Liver (tissue), 9 donors: ENCODE results near the gene SETD7. TPM values are rescaled to one million over a fixed set of nuclear protein-coding genes. Genes with fewer than 3 reads are reported as not detected.

ENCODE experiments used
- DNase-seq: peaks from one replicate; pipeline ENCODE4 v3.0.0-alpha.2; 2017; ENCODE audit warnings: low spot score
- H3K27ac ChIP-seq, 2 donors: one replicate each; pipeline ENCODE4 v1.7.0; 2013; ENCODE audit warnings: inconsistent platforms in 2 of 2, low read length in 2 of 2, control low read depth in 1 of 2, low read depth in 1 of 2, mild to moderate bottlenecking in 1 of 2
- H3K27me3 ChIP-seq, 4 donors: one replicate each; pipeline versions ENCODE4 v1.6.1 to v1.7.0; 2013; ENCODE audit warnings: low read length in 3 of 4, inconsistent platforms in 1 of 4, mild to moderate bottlenecking in 1 of 4, moderate library complexity in 1 of 4; ENCODE audit not compliant: control insufficient read depth in 4 of 4, insufficient read depth in 4 of 4
- H3K36me3 ChIP-seq, 4 donors: one replicate each; pipeline versions ENCODE4 v1.6.1 to v1.7.0; 2013; ENCODE audit warnings: low read length in 3 of 4, mild to moderate bottlenecking in 3 of 4, low read depth in 1 of 4, moderate library complexity in 1 of 4; ENCODE audit not compliant: control insufficient read depth in 4 of 4, insufficient read depth in 3 of 4
- H3K4me1 ChIP-seq, 4 donors: one replicate each; pipeline versions ENCODE4 v1.6.1 to v1.7.0; 2013; ENCODE audit warnings: low read length in 3 of 4, mild to moderate bottlenecking in 3 of 4, moderate library complexity in 1 of 4; ENCODE audit not compliant: control insufficient read depth in 4 of 4, insufficient read depth in 4 of 4
- H3K4me3 ChIP-seq, 3 donors: one replicate each; pipeline versions ENCODE4 v1.6.1 to v1.7.0; 2013; ENCODE audit warnings: low read length in 3 of 3, control low read depth in 1 of 3, low read depth in 1 of 3, mild to moderate bottlenecking in 1 of 3
- H3K9ac ChIP-seq, 2 donors: one replicate each; pipeline ENCODE4 v1.7.0; 2013; ENCODE audit warnings: low read length in 2 of 2, mild to moderate bottlenecking in 2 of 2, moderate library complexity in 2 of 2, control low read depth in 1 of 2, low read depth in 1 of 2
- H3K9me3 ChIP-seq, 4 donors: one replicate each; pipeline versions ENCODE4 v1.6.1 to v1.7.0; 2013; ENCODE audit warnings: low read length in 3 of 4; ENCODE audit not compliant: control insufficient read depth in 4 of 4
- EGR1 ChIP-seq, 2 donors: IDR thresholded peaks; 2 replicates each; pipeline ENCODE4 v1.6.1; 2016 to 2018; ENCODE audit warnings: antibody characterized with exemption in 2 of 2, low read depth in 2 of 2
- FOXA1 ChIP-seq: IDR thresholded peaks from 2 replicates; pipeline ENCODE4 v1.6.1; 2016; ENCODE audit warnings: antibody characterized with exemption
- FOXA2 ChIP-seq: IDR thresholded peaks from 2 replicates; pipeline ENCODE4 v1.6.1; 2016; ENCODE audit warnings: antibody characterized with exemption
- GABPA ChIP-seq, 2 donors: IDR thresholded peaks in 1 of 2; conservative IDR thresholded peaks in 1 of 2; 2 replicates each; pipeline ENCODE4 v1.6.1; 2016; ENCODE audit warnings: antibody characterized with exemption in 2 of 2, mild to moderate bottlenecking in 1 of 2, moderate library complexity in 1 of 2
- HNF4A ChIP-seq, 2 donors: conservative IDR thresholded peaks; 2 replicates each; pipeline ENCODE4 v1.6.1; 2016; ENCODE audit warnings: antibody characterized with exemption in 2 of 2, mild to moderate bottlenecking in 2 of 2
- HNF4G ChIP-seq: IDR thresholded peaks from 2 replicates; pipeline ENCODE4 v1.6.1; 2016; ENCODE audit warnings: antibody characterized with exemption
- JUND ChIP-seq, 2 donors: IDR thresholded peaks; 2 replicates each; pipeline ENCODE4 v1.6.1; 2016; ENCODE audit warnings: antibody characterized with exemption in 2 of 2
- NR2F2 ChIP-seq: IDR thresholded peaks from 2 replicates; pipeline ENCODE4 v1.6.1; 2016; ENCODE audit warnings: antibody characterized with exemption
- RAD21 ChIP-seq, 2 donors: IDR thresholded peaks; 2 replicates each; pipeline ENCODE4 v1.6.1; 2016; ENCODE audit warnings: antibody characterized with exemption in 2 of 2, mild to moderate bottlenecking in 2 of 2
- REST ChIP-seq: IDR thresholded peaks from 2 replicates; pipeline ENCODE4 v1.6.1; 2016; ENCODE audit warnings: antibody characterized with exemption, mild to moderate bottlenecking
- RXRA ChIP-seq, 2 donors: IDR thresholded peaks; 2 replicates each; pipeline ENCODE4 v1.6.1; 2017 to 2018; ENCODE audit warnings: antibody characterized with exemption in 2 of 2, mild to moderate bottlenecking in 1 of 2
- SP1 ChIP-seq: IDR thresholded peaks from 2 replicates; pipeline ENCODE4 v1.6.1; 2018; ENCODE audit warnings: antibody characterized with exemption, mild to moderate bottlenecking
- TAF1 ChIP-seq: conservative IDR thresholded peaks from 2 replicates; pipeline ENCODE4 v1.6.1; 2016; ENCODE audit warnings: antibody characterized with exemption, mild to moderate bottlenecking
- YY1 ChIP-seq: IDR thresholded peaks from 2 replicates; pipeline ENCODE4 v1.6.1; 2016; ENCODE audit warnings: antibody characterized with exemption, mild to moderate bottlenecking
- ZBTB33 ChIP-seq: IDR thresholded peaks from 2 replicates; pipeline ENCODE4 v1.6.1; 2016; ENCODE audit warnings: antibody characterized with exemption
- WGBS: extraction: QIAGEN DNeasy Blood & Tissue Kit; methylation state at CpG from one replicate; pipeline ENCODE4 v1.1.7; 2013; 5-methylcytosine and 5-hydroxymethylcytosine counted together
- polyA plus RNA-seq, 2 donors: library from polyadenylated mRNA; stranded (reverse) in 1 of 2; unstranded in 1 of 2; fragments of 200-250 nt in 1 of 2; fragments of >200 nt in 1 of 2; fragmentation: Nextera tagmentation in 1 of 2; extraction: Ambion mirVana in 1 of 2; gene quantifications; one replicate each; pipeline versions ENCODE4 v1.2.1 to v1.2.3, GENCODE V29; 2013 to 2015
- total RNA-seq, 2 donors: library from RNA; depleted of rRNA; stranded (reverse); fragments of >200 nt; gene quantifications; one replicate each; pipeline ENCODE4 v1.2.3, GENCODE V29; 2014
- TF ChIP-seq, protein P1 (sequence below): IDR thresholded peaks from 2 replicates; pipeline ENCODE4 v1.6.1; 2016; ENCODE audit warnings: antibody characterized with exemption
- TF ChIP-seq, protein P2 (sequence below): IDR thresholded peaks from 2 replicates; pipeline ENCODE4 v1.6.1; 2016; ENCODE audit warnings: antibody characterized with exemption
- TF ChIP-seq, protein P3 (sequence below): fragments of 150-350 bp; IDR thresholded peaks from 2 replicates; pipeline ENCODE4 v1.5.1; 2017; ENCODE audit warnings: improper control_type of control experiment, low read depth, low read length; ENCODE audit not compliant: missing input control
- donor health status: healthy.
- donor health status: healthy.
- donor health status: healthy.
- donor health status: healthy.
- donor health status: healthy.

SETD7 gene
- total and polyA plus RNA-seq, 4 donors, result 12.9 to 81.7 (median 18.0) TPM

DNA sequence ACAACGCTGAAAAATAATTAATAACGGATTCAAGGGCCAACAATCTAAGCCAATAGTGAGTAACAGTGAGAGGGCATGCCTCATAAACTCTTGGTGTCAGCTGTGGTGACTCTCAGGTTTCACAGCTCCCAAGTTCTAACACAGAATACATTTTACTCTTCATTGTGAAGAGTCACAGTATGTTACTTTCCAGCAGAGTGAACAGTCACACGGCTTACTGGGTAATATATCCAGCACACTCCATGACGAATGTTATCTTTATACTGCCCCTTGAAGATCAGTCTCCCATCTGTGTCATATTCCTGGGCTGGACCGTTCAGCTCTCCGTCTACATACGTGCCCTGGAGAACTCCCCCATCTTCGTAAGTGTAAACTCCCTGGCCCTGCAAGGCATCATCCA lies 23.1 kb downstream of the SETD7 start:
- H3K9ac ChIP-seq, result no peak overlapping the region
- H3K27me3 ChIP-seq, result no peaks in the 10 kb centered on the region
- H3K27ac ChIP-seq, result no peak overlapping the region
- peaks cover 0 to 11% (median 6%) of the 10 kb centered on the region in 4 donors for H3K36me3 ChIP-seq
- H3K4me1 ChIP-seq, result peaks cover 0 to 36% (median 23%) of the 10 kb centered on the region in 4 donors
- 91% methylated on average over 8 of the region's 8 CpGs for WGBS
- DNase-seq, result no peak
- no peak overlapping the region for H3K4me3 ChIP-seq
- TF ChIP-seq, protein P1, sequence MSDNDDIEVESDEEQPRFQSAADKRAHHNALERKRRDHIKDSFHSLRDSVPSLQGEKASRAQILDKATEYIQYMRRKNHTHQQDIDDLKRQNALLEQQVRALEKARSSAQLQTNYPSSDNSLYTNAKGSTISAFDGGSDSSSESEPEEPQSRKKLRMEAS, result no peak
- TF ChIP-seq TAF1 (no peak), HNF4A (conservative IDR thresholded peaks at IDR 0.05) (no peak), YY1 (no peak), ZBTB33 (no peak), SP1 (no peak)
- H3K9me3 ChIP-seq, result no peaks in the 10 kb centered on the region

DNA sequence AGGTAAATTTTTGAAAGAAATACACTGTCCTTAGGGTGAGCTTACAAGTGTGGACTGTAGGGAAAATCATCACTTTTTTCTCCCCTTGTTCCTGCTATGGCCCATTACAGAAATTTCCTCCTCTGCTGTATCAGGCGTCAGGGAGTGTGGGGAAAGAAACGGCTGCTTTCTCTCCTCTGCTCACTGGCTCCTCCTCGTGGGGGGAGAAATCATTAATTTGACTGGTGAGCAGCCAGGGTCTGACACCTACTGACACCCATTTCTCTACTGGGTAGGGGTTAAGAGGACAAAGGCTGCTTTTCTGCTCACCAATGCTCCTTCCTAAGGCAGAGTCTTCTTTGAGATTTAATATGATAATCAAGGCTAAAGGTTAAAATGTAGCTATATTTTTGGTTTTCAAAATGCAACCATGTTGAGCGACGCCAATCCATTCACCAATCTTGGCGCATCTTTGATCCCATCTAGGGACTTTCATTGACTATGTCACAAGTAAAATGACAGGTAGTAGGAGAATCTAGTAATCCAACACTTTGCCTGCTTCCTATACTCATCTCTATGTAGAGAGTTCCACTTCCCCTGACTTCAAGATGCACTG lies 25.1 kb downstream of the SETD7 start:
- 51% methylated on average over 6 of the region's 6 CpGs for WGBS
- DNase-seq, result peak; percentile 68
- H3K27me3 ChIP-seq, result no peaks in the 10 kb centered on the region
- H3K36me3 ChIP-seq, result peaks cover 0 to 14% (median 6%) of the 10 kb centered on the region in 4 donors
- H3K4me3 ChIP-seq, result no peak overlapping the region
- TF ChIP-seq TAF1, result no peak
- TF ChIP-seq, protein P2, sequence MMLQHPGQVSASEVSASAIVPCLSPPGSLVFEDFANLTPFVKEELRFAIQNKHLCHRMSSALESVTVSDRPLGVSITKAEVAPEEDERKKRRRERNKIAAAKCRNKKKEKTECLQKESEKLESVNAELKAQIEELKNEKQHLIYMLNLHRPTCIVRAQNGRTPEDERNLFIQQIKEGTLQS, result no peak
- TF ChIP-seq HNF4G, result no peak
- no peak for TF ChIP-seq FOXA2
- TF ChIP-seq NR2F2, result no peak
- no peak for TF ChIP-seq REST
- peak; percentile 31 to 56 for TF ChIP-seq HNF4A (conservative IDR thresholded peaks at IDR 0.05)
- TF ChIP-seq RAD21 (IDR thresholded peaks at IDR 0.05), result peak; percentile 82 to 88
- peak; percentile 27 for TF ChIP-seq SP1
- peak; percentile 25 for TF ChIP-seq YY1
- no peak for TF ChIP-seq JUND (IDR thresholded peaks at IDR 0.05)
- TF ChIP-seq, protein P3, sequence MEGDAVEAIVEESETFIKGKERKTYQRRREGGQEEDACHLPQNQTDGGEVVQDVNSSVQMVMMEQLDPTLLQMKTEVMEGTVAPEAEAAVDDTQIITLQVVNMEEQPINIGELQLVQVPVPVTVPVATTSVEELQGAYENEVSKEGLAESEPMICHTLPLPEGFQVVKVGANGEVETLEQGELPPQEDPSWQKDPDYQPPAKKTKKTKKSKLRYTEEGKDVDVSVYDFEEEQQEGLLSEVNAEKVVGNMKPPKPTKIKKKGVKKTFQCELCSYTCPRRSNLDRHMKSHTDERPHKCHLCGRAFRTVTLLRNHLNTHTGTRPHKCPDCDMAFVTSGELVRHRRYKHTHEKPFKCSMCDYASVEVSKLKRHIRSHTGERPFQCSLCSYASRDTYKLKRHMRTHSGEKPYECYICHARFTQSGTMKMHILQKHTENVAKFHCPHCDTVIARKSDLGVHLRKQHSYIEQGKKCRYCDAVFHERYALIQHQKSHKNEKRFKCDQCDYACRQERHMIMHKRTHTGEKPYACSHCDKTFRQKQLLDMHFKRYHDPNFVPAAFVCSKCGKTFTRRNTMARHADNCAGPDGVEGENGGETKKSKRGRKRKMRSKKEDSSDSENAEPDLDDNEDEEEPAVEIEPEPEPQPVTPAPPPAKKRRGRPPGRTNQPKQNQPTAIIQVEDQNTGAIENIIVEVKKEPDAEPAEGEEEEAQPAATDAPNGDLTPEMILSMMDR, result peak; percentile 62
- no peak for TF ChIP-seq GABPA (IDR thresholded peaks at IDR 0.05 in 1 of 2, conservative IDR thresholded peaks at IDR 0.05 in 1 of 2)
- TF ChIP-seq, protein P1, result no peak
- no peak for TF ChIP-seq FOXA1
- TF ChIP-seq EGR1 (IDR thresholded peaks at IDR 0.05; ENCODE audit: low read depth in 2 of 2), result no peak
- peak; percentile 40 to 69 for TF ChIP-seq RXRA (IDR thresholded peaks at IDR 0.05)
- no peak for TF ChIP-seq ZBTB33
- H3K9me3 ChIP-seq, result no peaks in the 10 kb centered on the region
- H3K4me1 ChIP-seq, result peaks cover 0 to 27% (median 17%) of the 10 kb centered on the region in 4 donors
- no peak overlapping the region for H3K9ac ChIP-seq
- no peak overlapping the region for H3K27ac ChIP-seq
